Measurements from ENCODE around the gene TIGAR. TPM values are rescaled to one million over a fixed set of nuclear protein-coding genes. Genes with fewer than 3 reads are reported as not detected.

Gene TIGAR
- total and polyA plus RNA-seq, 2 of the 8 experiments (the other 6 are each of a cell fraction or from before 2014, with no cell fraction given) = 3.8 to 26.4 TPM

- no peak overlapping the region for H3K4me3 ChIP-seq (ENCODE audit: extremely low read depth in 1 of 4, insufficient read depth in 2 of 4, low read depth in 3 of 4, low read length in 4 of 4)
- no peak overlapping the region for H3K23ac ChIP-seq (ENCODE audit: insufficient read length)
- no peak overlapping the region for H2BK5ac ChIP-seq (ENCODE audit: low read depth, low read length)
- ChIA-PET POLR2A (ENCODE audit: partially characterized antibody) (interaction anchor here (0.8 to 1.7 kb wide), 3 partner anchors 9 to 13 kb away, joined by 3 read pairs; partner anchors contain the start of gene FGF23), CTCF (ENCODE audit: partially characterized antibody) (interaction anchor here (1.2 to 2.9 kb wide), 2 partner anchors 13 to 157 kb away, joined by 3 to 14 read pairs; no protein-coding TSS in a partner anchor)
- no peaks in the 10 kb centered on the region for H3K4me1 ChIP-seq (replicated peaks in 1 of 4; ENCODE audit: control insufficient read depth in 3 of 4, insufficient read depth in 4 of 4, low read length in 3 of 4)
- FAIRE-seq (no peak), DNase-seq (ENCODE audit: low read depth in 1 of 2, low spot score in 2 of 2) (no peak)
- H3K36me3 ChIP-seq (ENCODE audit: control insufficient read depth in 2 of 4, insufficient read depth in 4 of 4, low read length in 3 of 4) = no peaks in the 10 kb centered on the region
- H2BK15ac ChIP-seq (ENCODE audit: low read length) = no peak overlapping the region
- H2BK120ac ChIP-seq (replicated peaks; ENCODE audit: low read depth, low read length) = no peak overlapping the region
- H3K18ac ChIP-seq (ENCODE audit: extremely low read depth, low read length) = no peak overlapping the region
- H2BK12ac ChIP-seq (ENCODE audit: low read depth, low read length) = no peak overlapping the region
- H4K91ac ChIP-seq (replicated peaks; ENCODE audit: insufficient read length, low read length) = no peak overlapping the region
- no peaks in the 10 kb centered on the region for H3K79me2 ChIP-seq (ENCODE audit: control insufficient read depth in 1 of 2, insufficient read depth in 2 of 2, low read length in 2 of 2)
- no peak overlapping the region for H2BK20ac ChIP-seq (ENCODE audit: low read length)
- no peak overlapping the region for H3K9ac ChIP-seq (replicated peaks in 1 of 4; ENCODE audit: extremely low read depth in 1 of 4, low read depth in 3 of 4, low read length in 3 of 4)
- H4K8ac ChIP-seq (ENCODE audit: extremely low read depth, insufficient read depth, low read length) = no peak overlapping the region
- H3K56ac ChIP-seq (replicated peaks; ENCODE audit: insufficient read length, low read depth, low read length) = no peak overlapping the region
- H3K79me1 ChIP-seq (ENCODE audit: low read depth, low read length) = no peaks in the 10 kb centered on the region
- WGBS, 2 experiments (ENCODE audit: extremely low coverage in 1 of 2, insufficient coverage in 1 of 2, insufficient read length in 1 of 2, insufficient replicate concordance in 2 of 2, low coverage in 1 of 2, low lambda C conversion rate in 2 of 2, missing lambda C conversion rate in 1 of 2) = 97% methylated on average over 23 of the region's 31 CpGs; no CpG with 5 or more reads in 1 of the 2 experiments
- no peak overlapping the region for H2AK5ac ChIP-seq (ENCODE audit: low read depth, low read length)
- no peak overlapping the region for H4K5ac ChIP-seq (ENCODE audit: insufficient read length, low read depth, low read length)
- TF ChIP-seq ASH2L (IDR thresholded peaks at IDR 0.05; ENCODE audit: low read length) (no peak), RFX5 (IDR thresholded peaks at IDR 0.05; ENCODE audit: borderline replicate concordance, low read depth, low read length) (no peak), RAD21 (IDR thresholded peaks at IDR 0.05 in 1 of 2, conservative IDR thresholded peaks at IDR 0.05 in 1 of 2; ENCODE audit: low read depth in 2 of 2, low read length in 2 of 2) (no peak)
- no peak overlapping the region for H3K27ac ChIP-seq (ENCODE audit: low read depth, low read length)
- H3K14ac ChIP-seq (ENCODE audit: insufficient read length) = no peak overlapping the region
- no peaks in the 10 kb centered on the region for H3K9me3 ChIP-seq (ENCODE audit: insufficient read depth in 2 of 2, low read depth in 1 of 2, low read length in 1 of 2)
- H3K4ac ChIP-seq (replicated peaks; ENCODE audit: insufficient read length, low read depth, low read length) = no peak overlapping the region
- H3K4me2 ChIP-seq (ENCODE audit: insufficient read depth in 1 of 2, low read depth in 2 of 2, low read length in 2 of 2) = no peak overlapping the region
- no peaks in the 10 kb centered on the region for H4K20me1 ChIP-seq (replicated peaks in 1 of 2; ENCODE audit: control insufficient read depth in 1 of 2, insufficient read depth in 2 of 2, low read length in 2 of 2)
- no peak overlapping the region for H2AFZ ChIP-seq (ENCODE audit: low read length)
- H3K23me2 ChIP-seq (ENCODE audit: low read depth, low read length) = no peaks in the 10 kb centered on the region
- H3K27me3 ChIP-seq (replicated peaks in 1 of 4; ENCODE audit: control insufficient read depth in 3 of 4, extremely low read depth in 1 of 4, insufficient read depth in 3 of 4, low read length in 3 of 4) = no peaks in the 10 kb centered on the region
Measured at GRCh38 chr12:4370265-4370664, 49.3 kb downstream of the TIGAR start.
